Measurements from ENCODE around the gene ARHGAP10.

The ARHGAP10 gene

GRCh38 chr4:147955827-147956558 is 224.1 kb downstream of the ARHGAP10 start:
- DNase-seq (ENCODE audit: low spot score) = no peak

DNA sequence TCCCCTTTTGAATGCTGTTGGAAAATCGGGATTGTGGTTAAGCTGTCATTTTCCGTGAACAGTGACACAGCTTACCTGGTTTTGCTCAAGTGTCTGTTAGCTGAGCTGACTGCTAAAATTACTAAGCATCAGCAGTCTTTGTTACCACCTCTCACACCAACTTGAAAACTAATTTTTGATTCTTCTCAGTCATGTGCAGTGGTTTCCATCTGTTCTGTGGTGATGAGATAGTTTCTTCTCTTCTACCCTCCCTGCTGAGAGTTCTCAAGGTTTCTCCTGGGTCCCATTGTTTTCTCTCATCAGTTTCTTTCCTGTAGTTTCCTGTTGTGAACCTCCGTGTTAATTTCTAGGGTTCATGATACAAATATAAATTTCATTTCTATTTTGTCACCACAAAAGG is 225.6 kb downstream of the ARHGAP10 start:
- DNase-seq (ENCODE audit: low spot score) = no peak

GRCh38 chr4:147958057-147958456 is 226.2 kb downstream of the ARHGAP10 start:
- peak; percentile 15 for DNase-seq (ENCODE audit: low spot score)

DNA sequence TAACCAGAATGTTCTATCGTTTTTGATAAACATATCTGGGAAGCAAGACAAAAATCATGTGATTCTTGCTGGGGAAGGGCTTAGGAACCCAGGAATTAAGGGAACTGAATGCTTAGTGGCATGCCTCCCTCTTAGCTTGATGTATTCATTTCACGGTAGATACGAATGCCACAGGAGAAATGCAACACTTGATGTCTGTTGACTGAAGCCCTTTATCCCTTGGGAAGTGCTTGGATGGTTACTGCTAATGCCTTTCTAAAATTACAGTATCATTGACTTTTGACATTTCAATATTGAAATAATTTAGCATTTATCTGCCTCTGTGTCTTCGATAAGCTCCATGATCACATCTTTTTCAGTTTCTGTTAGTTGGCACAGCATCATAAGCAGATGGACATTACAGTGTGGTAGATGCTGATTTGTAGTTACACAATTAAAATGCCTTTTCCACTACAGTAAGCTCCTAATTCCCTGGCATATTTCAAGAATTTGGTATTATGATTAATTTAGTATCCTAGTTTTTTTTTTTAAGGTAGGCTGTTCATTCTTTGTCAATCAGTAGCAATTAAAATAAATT is 226.7 kb downstream of the ARHGAP10 start:
- peak; percentile 69 for DNase-seq (ENCODE audit: low spot score)

DNA sequence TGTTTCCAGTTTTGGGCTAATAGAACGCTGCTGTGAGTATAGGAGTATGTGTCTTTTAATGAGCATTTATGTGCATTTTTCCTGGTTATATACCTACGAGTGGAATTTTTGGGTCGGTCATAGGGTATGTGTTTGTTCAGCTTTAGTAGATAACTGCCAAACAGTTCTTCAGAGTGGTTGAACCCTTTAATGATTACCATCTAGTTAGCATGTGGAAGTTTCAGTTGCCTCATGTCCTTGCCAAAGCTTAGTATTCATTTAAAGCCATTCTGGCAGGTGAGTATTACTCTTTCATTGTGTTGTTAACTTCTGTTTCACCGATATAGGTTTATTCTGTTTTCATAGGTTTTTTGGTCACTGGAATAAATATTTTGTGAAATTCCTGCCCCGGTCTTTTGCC is 229.1 kb downstream of the ARHGAP10 start:
- no peak for DNase-seq (ENCODE audit: low spot score)

- DNase-seq (ENCODE audit: low spot score) = no peak
These were observed 232.0 kb downstream of the ARHGAP10 start for GRCh38 chr4:147963839-147964238.

DNA sequence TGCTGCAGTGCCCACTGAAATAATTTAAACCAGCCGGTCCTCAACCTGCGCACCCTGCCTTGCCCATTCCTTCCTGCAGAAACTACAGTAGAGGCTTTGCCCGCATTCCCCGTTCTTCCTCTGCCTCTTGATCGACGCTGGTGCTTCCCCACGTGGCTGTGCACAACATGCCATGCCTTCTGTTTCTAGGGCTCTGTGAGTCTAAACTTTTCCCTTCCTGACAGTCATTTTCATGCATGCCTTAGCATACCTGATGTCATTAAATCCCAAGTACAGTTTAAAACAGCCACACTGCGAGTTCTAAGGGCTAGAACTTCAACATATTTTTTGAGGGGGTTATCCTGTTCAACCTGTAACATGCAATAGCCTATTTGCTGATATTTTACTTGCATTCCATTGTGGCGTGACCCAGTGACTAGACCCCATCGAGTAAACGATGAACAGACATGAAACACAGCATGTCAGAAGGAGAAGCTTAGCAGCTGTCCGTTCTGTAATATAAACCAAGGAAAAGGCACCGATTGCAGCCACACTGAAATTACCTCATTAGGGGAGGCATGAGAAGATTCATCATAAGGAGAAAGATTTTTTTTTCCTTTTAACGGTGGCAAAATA is 232.5 kb downstream of the ARHGAP10 start:
- no peak for DNase-seq (ENCODE audit: low spot score)

GRCh38 chr4:147965056-147965455 is 233.2 kb downstream of the ARHGAP10 start:
- DNase-seq (ENCODE audit: low spot score) = no peak

DNA sequence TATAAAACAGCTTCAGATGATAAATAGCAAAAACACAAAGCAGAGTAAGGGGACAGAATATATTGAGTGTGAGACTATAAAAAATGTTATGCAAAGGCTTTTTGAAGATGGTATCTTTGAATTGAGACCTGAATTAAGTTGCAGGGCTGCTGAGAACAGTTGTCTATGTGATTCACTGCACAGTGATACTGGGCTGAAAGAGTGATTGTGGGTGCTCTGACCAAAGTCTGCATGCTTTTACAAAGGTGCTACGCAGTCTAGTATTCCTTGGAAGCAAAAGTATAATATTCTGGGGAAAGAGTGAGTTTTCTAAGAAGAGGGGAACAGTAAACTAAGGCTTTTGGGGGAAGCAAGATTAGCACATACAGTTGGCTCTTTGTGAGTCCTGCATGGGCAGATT is 234.0 kb downstream of the ARHGAP10 start:
- no peak for DNase-seq (ENCODE audit: low spot score)

GRCh38 chr4:147968641-147969040 is 236.8 kb downstream of the ARHGAP10 start:
- DNase-seq (ENCODE audit: low spot score) = no peak

DNA sequence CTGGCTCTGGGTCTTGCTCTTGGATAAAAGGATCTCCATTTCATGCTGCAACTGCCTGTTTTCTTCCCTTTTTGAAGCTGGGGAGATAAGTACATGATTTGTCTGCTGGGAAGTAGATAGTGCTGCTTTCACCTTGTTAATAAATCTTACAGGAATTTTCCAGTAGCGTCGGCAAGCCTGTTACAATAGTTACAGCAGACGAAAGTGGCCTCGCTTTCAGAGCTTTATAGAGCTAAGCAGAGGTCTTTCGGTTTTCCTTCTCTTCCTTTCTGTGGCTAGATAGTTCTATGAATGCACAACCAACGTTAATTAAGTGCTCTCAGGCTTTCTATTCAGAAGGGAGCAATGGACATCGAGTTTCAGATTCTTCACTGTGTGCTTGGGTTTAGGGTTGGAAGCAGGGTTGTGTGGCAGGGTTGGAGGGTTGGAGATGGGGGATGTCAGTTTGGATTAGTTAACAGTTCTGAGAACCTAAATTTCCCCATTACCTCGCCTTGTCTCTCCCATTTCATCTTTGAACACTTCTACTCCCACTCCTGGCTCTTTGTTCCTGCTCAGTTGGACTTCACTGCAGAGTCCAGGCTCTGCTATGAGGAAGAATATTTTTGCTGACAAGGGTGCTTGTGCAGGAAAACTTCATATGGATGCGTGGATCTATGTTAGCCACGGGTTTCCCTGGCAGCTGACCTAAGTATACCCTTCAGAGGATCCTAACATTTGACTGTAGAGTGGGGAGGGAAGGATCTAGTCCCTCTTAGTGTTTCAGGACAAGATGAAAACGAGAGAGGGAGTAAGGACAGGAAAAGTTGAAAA is 237.9 kb downstream of the ARHGAP10 start:
- no peak for DNase-seq (ENCODE audit: low spot score)

DNA sequence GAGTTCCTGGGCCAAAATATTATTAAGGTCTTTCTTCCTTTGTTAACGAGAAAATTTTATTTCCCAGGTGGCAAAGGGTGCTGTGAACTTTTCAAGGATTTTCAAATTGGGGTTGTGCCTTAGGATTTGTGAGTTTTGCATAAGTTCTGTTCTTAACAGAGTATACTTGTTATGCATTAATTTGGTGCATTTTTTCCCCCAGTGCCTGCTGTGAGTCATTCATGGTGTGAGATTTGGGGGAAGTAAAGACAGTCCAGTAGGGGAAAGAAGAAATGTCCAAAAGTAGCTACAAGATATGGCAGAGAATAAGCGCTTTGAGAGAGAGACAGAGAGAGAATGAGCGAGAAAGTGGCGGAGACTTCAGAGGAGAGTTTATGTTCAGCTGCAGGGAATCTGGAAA is 239.2 kb downstream of the ARHGAP10 start:
- DNase-seq (ENCODE audit: low spot score) = no peak

- no peak for DNase-seq (ENCODE audit: low spot score)
These were observed 243.4 kb downstream of the ARHGAP10 start for GRCh38 chr4:147975325-147975724.

DNA sequence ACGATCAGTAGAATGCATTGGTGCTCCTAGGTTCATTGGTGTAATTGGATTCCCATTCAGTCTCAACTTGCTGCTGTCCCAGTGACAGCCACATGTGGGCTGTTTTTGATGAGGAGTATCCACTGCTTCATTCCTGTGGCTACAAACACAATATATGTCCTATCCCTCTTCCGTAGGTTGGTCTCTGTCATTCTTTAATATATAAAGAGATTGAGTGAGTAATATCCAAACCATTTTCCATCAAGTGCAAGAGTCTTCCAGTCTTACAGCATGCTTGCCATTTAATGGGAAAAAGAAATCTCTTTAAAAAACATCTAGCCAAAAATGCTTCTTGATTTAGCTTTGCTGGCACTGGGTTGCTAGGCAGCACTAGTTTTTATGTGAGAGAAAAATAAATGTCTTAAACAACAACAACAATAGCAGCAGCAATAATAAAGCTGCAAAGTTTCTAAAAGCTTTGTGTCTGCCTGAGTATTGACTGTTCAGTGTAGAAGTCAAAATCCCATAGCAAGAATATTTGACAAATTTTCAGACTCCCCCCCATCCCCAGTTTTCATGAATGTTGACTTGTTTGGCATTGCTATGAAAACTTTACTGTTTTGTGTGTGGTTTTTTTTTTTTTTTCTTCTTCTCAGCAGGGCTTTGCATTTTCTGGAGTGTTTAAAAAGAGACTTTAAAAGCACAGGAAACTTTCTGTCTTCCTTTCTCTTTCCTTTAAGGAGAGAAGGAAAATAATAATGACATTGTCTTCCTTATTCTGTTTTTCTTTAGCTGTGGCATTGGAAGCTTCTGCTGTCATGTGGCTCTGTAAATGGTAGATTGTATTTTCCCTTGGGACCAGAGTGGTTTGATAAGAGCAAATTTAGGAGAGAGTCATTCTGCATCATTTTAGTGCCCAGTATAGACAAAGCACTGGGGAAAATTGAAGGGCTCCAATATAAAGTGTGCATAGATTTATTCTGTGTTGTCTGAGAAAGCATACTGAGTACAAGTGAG is 244.3 kb downstream of the ARHGAP10 start:
- no peak for DNase-seq (ENCODE audit: low spot score)

DNA sequence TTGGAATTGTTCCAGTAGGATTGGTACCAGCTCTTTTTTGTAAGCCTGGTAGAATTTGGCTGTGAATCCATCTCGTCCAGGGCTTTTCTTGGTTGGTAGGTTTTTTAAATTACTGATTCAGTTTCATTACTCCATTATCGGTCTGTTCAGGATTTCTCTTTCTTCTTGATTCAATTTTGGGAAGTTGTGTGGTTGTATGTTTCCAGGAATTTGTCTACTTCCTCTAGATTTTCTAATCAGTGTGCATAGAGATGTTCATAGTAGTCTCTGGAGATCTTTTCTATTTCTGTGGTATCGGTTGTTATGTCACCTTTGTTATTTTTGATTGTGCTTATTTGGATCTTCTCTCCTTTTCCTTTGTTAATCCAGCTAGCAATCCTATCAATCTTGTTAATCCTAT is 248.7 kb downstream of the ARHGAP10 start:
- no peak for DNase-seq (ENCODE audit: low spot score)

- no peak for DNase-seq (ENCODE audit: low spot score)
These were observed 249.4 kb downstream of the ARHGAP10 start for GRCh38 chr4:147981305-147981704.

DNA sequence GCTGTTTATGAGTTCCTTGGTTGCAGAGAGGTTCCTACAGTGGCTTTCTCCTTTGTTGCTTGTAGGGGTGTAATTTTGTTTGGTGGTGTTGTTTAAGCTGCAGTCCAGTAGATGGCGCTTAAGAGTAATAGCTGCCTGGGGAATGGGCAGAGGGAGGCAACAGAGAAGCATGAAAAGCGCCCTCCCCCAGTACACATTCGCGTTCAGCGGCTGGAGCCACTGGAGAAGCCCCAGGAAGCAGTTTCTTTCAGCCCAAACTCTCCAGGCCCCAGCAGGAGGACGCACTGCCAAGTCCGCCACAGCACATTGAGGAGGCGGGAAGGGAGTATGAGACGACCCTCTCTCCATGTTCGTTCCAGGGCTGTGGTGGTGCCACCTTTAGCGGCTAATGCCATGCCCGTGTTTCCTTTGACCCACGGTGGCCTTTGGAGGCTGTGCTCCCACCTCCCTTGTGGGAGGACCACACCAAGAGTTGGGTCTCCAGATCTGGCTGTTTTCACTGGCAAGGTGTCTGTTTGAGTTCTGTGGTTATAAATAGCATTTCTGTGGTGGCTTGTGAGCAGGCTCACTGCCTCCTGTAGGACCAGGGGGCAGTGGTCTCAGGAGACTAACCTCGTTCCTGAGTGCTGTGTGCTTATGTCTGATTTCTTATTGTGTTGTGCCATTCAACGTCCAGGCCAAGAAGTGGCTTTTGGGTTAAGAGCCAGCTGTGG is 252.3 kb downstream of the ARHGAP10 start:
- peak; percentile 57 for DNase-seq (ENCODE audit: low spot score)

GRCh38 chr4:147984778-147985138 is 252.9 kb downstream of the ARHGAP10 start:
- DNase-seq (ENCODE audit: low spot score) = no peak

DNA sequence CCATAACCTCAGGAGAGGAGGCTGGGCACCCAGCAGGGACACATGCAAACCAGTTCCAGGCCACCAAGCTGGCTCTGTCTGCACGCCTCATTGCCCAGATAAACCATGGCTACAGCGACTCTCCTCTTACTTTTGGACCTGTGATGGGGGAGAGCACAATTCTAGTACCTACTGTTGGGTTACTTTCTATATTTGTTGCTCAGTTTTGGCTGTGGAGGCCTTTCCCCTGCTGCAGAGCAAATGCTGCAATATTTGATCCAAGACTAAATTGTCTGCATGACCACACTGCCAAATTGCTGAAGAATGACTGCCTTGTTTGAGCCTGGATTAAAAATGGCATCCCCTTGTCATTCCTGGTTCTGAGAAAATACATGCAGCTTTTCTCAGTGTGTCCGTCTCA is 253.5 kb downstream of the ARHGAP10 start:
- DNase-seq (ENCODE audit: low spot score) = peak; percentile 80

GRCh38 chr4:147987252-147987651 is 255.4 kb downstream of the ARHGAP10 start:
- no peak for DNase-seq (ENCODE audit: low spot score)

All from cerebellar cortex (tissue), 1 donor.